PC-9 (cell line): Measurements from ENCODE around the gene AOPEP.

Source experiments
- EZH2 ChIP-seq: fragments of 200-600 bp; sonication (generic); IDR thresholded peaks from 2 replicates; pipeline ENCODE4 v1.8.0; 2017; ENCODE audit warnings: antibody characterized with exemption, low read depth
- TF ChIP-seq, protein P1 (sequence below): fragments of 200-600 bp; sonication (generic); conservative IDR thresholded peaks from 2 replicates; pipeline ENCODE4 v1.6.1; 2017; ENCODE audit warnings: mixed run types, antibody characterized with exemption, mild to moderate bottlenecking, moderate library complexity

DNA sequence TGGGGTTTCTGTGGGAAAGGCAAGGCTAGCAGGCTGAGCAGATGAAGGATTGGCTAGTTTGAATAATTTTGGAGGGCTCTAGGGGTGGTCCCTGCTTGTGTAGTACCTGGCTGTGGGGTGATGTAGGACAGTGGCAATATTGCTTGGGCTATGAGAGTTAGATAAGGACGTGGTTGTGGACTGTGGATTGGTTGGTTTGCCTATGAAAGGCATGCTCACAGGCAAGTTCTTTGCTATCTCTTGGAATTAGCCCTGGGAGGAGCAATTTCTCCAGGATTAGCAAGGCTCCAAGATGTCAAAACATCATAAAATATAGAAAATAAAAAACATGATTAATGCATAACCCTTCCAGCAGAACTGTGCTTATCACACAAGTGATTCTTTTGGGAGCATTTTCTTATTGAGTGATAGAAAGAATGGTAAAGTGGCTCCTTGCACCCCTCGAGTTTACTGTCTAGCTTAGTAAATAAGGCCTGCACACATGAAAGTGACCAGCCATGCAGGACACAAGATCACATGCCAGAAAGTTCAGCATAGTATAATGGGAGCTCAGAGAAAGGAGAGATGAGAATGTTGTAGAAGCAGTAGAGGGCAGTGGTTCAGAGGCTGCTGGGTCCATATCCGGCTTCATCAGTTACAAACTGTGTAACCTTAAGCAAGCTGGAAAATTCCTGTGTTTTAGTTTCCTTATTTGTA lies 13.8 kb downstream of the AOPEP start:
- TF ChIP-seq, protein P1, sequence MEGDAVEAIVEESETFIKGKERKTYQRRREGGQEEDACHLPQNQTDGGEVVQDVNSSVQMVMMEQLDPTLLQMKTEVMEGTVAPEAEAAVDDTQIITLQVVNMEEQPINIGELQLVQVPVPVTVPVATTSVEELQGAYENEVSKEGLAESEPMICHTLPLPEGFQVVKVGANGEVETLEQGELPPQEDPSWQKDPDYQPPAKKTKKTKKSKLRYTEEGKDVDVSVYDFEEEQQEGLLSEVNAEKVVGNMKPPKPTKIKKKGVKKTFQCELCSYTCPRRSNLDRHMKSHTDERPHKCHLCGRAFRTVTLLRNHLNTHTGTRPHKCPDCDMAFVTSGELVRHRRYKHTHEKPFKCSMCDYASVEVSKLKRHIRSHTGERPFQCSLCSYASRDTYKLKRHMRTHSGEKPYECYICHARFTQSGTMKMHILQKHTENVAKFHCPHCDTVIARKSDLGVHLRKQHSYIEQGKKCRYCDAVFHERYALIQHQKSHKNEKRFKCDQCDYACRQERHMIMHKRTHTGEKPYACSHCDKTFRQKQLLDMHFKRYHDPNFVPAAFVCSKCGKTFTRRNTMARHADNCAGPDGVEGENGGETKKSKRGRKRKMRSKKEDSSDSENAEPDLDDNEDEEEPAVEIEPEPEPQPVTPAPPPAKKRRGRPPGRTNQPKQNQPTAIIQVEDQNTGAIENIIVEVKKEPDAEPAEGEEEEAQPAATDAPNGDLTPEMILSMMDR, result no peak
- TF ChIP-seq EZH2, result no peak
